ENCODE measurements around the gene C17orf107.
"Not testable (repeated sequence)": the region's sequence is repeated elsewhere in the genome, so short reads cannot be mapped to it uniquely, and the experiment has no call there.

C17orf107 gene

DNA sequence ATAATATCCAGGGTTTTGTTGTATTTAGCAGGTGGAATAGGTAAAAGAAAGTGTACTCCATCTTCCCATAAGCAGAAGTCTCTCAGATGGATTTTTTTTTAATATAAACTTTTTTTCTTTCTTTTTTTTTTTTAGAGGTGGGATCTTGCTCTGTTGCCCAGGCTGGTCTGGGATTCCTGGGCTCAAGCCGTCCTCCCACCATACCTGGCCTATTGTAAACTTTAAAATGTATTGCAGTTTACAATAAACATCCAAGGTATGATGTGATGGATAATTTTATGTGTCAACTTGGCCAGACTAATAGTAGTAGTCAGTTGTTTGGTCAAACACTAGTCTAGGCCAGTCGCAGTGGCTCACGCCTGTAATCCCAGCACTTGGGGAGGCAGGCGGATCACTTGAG is 22.0 kb downstream of the C17orf107 start:
- Mint-ChIP-seq H3K4me1 (peaks cover 6% of the 10 kb centered on the region), H3K27ac (no peak overlapping the region), H3K36me3 (ENCODE audit: low read depth) (no peaks in the 10 kb centered on the region), H3K4me3 (no peak overlapping the region), H3K9me3 (no peaks in the 10 kb centered on the region), H3K27me3 (ENCODE audit: low read depth) (no peaks in the 10 kb centered on the region)
- TF ChIP-seq, protein P1, sequence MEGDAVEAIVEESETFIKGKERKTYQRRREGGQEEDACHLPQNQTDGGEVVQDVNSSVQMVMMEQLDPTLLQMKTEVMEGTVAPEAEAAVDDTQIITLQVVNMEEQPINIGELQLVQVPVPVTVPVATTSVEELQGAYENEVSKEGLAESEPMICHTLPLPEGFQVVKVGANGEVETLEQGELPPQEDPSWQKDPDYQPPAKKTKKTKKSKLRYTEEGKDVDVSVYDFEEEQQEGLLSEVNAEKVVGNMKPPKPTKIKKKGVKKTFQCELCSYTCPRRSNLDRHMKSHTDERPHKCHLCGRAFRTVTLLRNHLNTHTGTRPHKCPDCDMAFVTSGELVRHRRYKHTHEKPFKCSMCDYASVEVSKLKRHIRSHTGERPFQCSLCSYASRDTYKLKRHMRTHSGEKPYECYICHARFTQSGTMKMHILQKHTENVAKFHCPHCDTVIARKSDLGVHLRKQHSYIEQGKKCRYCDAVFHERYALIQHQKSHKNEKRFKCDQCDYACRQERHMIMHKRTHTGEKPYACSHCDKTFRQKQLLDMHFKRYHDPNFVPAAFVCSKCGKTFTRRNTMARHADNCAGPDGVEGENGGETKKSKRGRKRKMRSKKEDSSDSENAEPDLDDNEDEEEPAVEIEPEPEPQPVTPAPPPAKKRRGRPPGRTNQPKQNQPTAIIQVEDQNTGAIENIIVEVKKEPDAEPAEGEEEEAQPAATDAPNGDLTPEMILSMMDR (IDR thresholded peaks at IDR 0.05; ENCODE audit: unreplicated experiment in 3 of 3), result no peak

DNA sequence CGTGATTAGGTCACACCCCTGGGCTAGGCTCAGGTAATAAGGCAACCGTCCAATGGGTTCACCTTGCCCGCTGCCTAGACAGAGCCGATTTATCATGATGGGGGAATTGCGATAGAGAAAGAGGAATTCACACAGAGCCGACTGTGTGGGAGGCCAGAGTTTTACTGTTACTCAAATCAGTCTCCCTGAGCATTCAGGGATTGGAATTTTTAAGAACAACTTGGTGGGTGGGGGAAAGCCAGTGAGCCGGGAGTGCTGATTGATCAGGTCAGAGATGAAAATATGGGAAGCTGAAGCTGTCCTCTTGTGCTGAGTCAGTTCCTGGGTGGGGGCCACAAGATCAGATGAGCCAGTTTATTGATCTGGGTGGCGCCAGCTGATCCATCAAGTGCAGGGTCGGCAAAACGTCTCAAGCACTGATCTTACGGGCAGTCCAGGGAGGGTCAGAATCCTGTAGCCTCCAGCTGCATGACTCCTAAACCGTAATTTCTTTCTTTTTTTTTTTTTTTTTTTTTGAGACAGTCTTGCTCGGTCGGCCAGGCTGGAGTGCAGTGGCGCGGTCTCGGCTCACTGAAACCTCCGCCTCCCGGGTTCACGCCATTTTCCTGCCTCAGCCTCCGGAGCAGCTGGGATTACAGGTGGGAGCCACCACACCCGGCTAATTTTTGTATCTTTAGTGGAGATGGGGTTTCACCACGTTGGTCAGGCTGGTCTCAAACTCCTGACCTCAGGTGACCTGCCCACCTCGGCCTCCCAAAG is 27.4 kb downstream of the C17orf107 start:
- H3K4me3 Mint-ChIP-seq, result not testable (repeated sequence)

DNA sequence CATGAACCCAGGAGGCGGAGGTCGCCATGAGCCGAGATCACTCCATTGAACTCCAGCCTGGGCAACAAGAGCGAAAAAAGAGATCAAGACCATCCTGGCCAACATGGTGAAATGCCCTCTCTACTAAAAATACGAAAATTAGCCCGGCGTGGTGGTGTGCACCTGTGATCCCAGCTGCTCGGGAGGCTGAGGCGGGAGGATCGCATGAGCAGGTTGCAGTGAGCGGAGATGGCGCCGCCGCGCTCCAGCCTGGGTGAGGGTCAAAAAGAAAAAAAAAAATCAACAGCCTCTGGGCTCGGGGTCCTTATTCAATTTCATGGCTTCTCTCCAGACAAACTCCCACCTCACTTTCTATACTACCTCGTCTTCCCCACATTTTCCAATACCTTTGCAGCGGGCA is 29.5 kb downstream of the C17orf107 start:
- no peak overlapping the region for H3K27ac Mint-ChIP-seq

More for the DNA sequence above, 27.4 kb downstream of the C17orf107 start:
- not testable (repeated sequence) for H3K9me3 Mint-ChIP-seq; H3K36me3 Mint-ChIP-seq (ENCODE audit: low read depth); H3K27me3 Mint-ChIP-seq (ENCODE audit: low read depth); H3K4me1 Mint-ChIP-seq
- peak overlapping the region in 1 of 3 experiments; percentile 58 for H3K27ac Mint-ChIP-seq

DNA sequence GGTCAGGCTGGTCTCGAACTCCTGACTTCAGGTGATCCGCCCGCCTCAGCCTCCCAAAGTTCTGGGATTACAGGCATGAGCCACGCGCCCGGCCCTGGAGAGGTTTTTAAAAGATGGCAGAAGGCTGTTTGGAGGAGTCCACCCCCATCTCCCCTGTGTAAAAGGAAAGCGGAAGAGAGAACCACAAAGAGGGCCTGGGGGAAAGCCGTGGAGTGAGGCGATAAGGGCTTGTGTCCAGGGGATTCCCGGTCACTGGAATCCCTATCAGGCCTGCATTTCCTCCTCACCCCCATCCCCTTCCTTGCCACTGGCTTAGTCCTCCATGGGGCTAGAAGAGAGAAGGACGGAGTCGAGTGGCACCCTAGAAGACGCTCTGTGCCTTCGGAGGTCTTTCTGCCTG is 32.6 kb downstream of the C17orf107 start, which contains the start of gene GP1BA:
GP1BA (plus strand) TSS at position 315 of the 400 bp plus-strand sequence. CDS start 328 bp downstream, outside the sequence.
- no peak within 1 kb of the TSS for H3K27ac Mint-ChIP-seq
- peaks cover 10% of the 10 kb centered on the region for H3K4me1 Mint-ChIP-seq
- H3K4me3 Mint-ChIP-seq, result no peak within 1 kb of the TSS
- TF ChIP-seq, protein P1 (IDR thresholded peaks at IDR 0.05; ENCODE audit: unreplicated experiment in 3 of 3), result no peak
- H3K27me3 Mint-ChIP-seq (ENCODE audit: low read depth), result no peaks in the 10 kb centered on the region
- peaks cover 10% of the 10 kb centered on the region for H3K36me3 Mint-ChIP-seq (ENCODE audit: low read depth)
- H3K9me3 Mint-ChIP-seq, result no peaks in the 10 kb centered on the region

More for the DNA sequence above, 29.5 kb downstream of the C17orf107 start:
- TF ChIP-seq, protein P1 (IDR thresholded peaks at IDR 0.05; ENCODE audit: unreplicated experiment in 3 of 3), result no peak
- no peak overlapping the region for H3K4me3 Mint-ChIP-seq
- no peaks in the 10 kb centered on the region for H3K9me3 Mint-ChIP-seq
- peaks cover 5% of the 10 kb centered on the region for H3K36me3 Mint-ChIP-seq (ENCODE audit: low read depth)
- H3K4me1 Mint-ChIP-seq, result peaks cover 2% of the 10 kb centered on the region
- no peaks in the 10 kb centered on the region for H3K27me3 Mint-ChIP-seq (ENCODE audit: low read depth)

DNA sequence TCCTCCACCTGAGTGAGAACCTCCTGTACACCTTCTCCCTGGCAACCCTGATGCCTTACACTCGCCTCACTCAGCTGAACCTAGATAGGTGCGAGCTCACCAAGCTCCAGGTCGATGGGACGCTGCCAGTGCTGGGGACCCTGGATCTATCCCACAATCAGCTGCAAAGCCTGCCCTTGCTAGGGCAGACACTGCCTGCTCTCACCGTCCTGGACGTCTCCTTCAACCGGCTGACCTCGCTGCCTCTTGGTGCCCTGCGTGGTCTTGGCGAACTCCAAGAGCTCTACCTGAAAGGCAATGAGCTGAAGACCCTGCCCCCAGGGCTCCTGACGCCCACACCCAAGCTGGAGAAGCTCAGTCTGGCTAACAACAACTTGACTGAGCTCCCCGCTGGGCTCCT is 33.4 kb downstream of the C17orf107 start:
- peaks cover 10% of the 10 kb centered on the region for H3K4me1 Mint-ChIP-seq

DNA sequence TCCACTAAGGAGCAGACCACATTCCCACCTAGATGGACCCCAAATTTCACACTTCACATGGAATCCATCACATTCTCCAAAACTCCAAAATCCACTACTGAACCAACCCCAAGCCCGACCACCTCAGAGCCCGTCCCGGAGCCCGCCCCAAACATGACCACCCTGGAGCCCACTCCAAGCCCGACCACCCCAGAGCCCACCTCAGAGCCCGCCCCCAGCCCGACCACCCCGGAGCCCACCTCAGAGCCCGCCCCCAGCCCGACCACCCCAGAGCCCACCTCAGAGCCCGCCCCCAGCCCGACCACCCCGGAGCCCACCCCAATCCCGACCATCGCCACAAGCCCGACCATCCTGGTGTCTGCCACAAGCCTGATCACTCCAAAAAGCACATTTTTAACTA is 34.3 kb downstream of the C17orf107 start:
- Mint-ChIP-seq H3K36me3 (ENCODE audit: low read depth) (peaks cover 10% of the 10 kb centered on the region), H3K4me1 (peaks cover 16% of the 10 kb centered on the region)

More for the DNA sequence above, 33.4 kb downstream of the C17orf107 start:
- Mint-ChIP-seq H3K9me3 (no peaks in the 10 kb centered on the region), H3K27me3 (ENCODE audit: low read depth) (no peaks in the 10 kb centered on the region), H3K36me3 (ENCODE audit: low read depth) (peaks cover 10% of the 10 kb centered on the region), H3K4me3 (no peak overlapping the region), H3K27ac (no peak overlapping the region)
- TF ChIP-seq, protein P1 (IDR thresholded peaks at IDR 0.05; ENCODE audit: unreplicated experiment in 3 of 3), result no peak

More for the DNA sequence above, 34.3 kb downstream of the C17orf107 start:
- no peaks in the 10 kb centered on the region for H3K9me3 Mint-ChIP-seq
- peak overlapping the region in 1 of 3 experiments; percentile 47 for H3K27ac Mint-ChIP-seq
- H3K27me3 Mint-ChIP-seq (ENCODE audit: low read depth), result no peaks in the 10 kb centered on the region
- TF ChIP-seq, protein P1 (IDR thresholded peaks at IDR 0.05; ENCODE audit: unreplicated experiment in 3 of 3), result no peak
- H3K4me3 Mint-ChIP-seq, result no peak overlapping the region

Data from nephron (organoid).